HG03439 (cell line): Measurements from ENCODE around the gene EIF4EBP3.

Source experiments
- ATAC-seq: cut with Tn5 transposase; IDR thresholded peaks from one replicate; pipeline ENCODE4 v1.9.1; 2021; ENCODE audit warnings: mild to moderate bottlenecking, moderate library complexity; ENCODE audit not compliant: unreplicated experiment

Gene EIF4EBP3

GRCh38 chr5:140556438-140556837 is 9.0 kb downstream of the EIF4EBP3 start:
- ATAC-seq, result no peak

GRCh38 chr5:140557136-140557805 is 9.8 kb downstream of the EIF4EBP3 start, which contains the start of gene SRA1:
SRA1 (minus strand) TSS chr5:140557473; CDS start chr5:140557452, 21 bp downstream.
- peak; percentile 94 for ATAC-seq

DNA sequence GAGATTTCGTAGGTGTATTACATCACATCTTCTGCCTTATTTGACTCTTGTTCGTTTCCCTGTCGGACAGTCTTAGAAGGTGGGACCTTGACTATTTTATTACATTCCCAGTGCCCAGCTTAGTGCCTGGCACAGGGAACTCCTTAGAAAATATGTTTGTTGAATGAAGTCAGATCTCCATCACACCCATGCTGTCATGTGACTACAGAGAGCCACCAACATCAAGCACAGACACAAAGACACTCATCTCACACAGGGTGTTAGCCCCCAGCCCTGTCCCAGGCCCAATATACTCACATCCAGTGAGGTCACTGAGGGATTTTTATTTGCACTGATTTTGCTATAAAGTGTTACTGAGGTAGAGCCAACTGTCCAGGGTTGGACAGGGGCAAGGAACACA is 10.5 kb downstream of the EIF4EBP3 start:
- no peak for ATAC-seq

DNA sequence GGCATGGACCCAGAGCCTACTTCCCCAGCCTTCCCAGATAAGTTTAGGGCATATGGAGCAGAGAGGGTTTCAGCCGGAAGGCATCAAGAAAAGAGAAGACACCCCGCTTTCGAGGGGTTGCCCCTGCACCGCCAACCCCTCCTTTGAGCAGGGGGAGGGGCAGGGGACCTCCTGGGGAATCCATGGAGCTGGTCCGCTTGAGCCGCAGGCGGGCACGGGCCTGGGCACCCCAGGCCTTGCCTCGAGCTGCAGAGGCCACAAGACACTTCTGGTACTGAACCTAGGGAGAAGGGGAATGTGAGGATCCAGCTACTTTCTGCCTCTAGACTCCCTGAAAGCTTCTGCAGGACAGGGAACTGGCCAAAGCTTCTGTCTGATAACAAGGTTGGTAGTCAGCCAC is 11.1 kb downstream of the EIF4EBP3 start:
- no peak for ATAC-seq

GRCh38 chr5:140560227-140560626 is 12.8 kb downstream of the EIF4EBP3 start:
- ATAC-seq, result no peak

- ATAC-seq, result no peak
Measured at GRCh38 chr5:140561753-140562523, 14.5 kb downstream of the EIF4EBP3 start.

DNA sequence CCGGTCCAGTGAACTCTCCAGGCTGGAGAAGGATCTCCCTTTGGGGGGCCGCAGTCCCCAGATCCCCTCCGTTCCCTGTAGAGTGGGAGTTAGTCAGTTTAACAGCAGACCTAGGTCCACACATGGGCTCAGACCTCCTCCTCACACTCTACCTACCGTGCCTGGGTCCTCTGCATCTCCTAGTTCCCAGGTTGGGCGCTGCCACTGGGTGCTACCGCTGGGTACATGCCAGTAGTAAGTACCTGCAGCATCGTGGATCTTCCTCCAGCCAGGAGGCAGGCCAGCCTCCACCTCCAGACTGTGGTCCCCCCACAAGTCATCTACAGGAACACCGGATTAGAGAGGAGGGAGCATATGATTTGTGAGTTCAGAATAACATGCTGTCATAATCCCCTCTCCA is 16.1 kb downstream of the EIF4EBP3 start:
- no peak for ATAC-seq

DNA sequence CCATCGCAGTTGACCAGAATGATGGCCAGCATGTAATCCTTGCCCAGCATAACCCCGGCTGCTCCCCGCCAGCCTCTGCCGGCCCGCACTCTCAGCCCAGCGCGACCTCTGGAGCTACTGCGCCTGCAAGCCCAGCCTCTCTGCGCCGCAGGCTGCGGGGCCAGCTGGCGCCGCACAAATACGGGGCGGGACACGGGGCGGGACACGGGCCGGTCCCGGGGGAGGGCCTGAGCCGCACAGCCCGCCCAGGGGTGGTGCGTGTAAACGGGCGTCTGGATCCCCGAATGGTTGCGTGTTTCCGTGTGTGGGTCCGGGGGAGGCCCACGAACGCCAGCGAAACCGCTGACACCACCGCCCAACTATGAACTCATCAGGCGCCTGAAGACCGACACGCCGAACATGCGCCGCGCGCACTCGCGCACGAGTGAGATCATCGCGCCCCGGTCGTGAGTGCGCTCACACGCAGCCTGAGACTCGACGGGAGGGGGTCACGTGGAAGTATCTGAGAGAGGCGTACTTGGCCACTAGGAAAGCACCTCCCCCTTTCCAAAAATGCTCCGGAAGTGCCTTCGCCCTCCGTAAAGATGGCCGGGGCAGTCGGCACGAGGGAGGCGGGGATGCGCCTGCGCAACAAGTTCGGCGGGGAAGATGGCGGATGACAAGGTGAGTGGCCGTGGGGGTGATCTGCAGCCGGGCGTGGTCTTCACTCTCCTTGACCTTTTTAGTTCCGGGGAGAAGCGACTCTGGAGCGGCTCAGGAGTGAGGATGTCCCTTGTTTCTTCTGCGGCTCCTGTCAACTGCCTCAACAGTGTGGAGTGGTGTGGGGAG is 16.9 kb downstream of the EIF4EBP3 start, which contains the start of the genes APBB3 and SLC35A4:
APBB3 (minus strand) TSS at position 403 of the 828 bp plus-strand sequence; CDS start at position 50, 353 bp downstream.
SLC35A4 (plus strand) TSS at position 633 of the 828 bp plus-strand sequence. CDS start 2,342 bp downstream, outside the sequence.
- ATAC-seq, result peak; percentile 83

DNA sequence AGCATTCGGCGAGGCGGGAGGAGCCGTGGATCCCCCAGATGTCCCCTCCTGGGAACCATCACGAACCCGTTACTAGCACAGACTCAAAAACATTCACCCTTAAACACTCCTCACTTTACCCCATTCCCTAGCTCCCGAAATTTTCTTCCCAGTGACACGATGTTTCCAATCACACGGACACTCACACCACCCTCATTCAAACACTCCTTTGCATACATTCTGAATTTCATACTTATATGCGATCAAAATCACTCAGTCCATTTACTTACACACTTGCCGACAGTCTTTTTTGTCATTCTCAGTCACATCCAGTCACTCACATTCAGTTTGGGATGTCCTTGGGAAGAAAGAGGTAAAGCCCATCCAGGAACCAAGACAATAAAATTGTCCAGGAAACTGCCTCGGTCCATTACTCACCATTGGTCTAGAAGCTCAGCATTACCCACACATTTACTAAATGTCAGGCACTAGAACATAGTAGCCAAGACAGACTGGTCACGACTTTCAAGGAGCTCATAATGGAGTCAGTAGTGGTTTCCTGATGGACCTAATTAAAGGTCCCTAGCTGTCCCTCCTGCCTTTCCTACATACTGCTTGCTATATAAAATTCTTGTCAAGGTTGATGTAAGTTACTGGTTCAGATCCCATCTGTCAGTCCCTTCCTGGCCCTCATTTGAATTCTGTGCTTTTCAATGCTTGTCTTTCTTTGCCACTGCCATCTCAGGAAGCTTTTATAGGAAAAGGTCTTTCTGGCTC is 17.7 kb downstream of the EIF4EBP3 start:
- ATAC-seq, result no peak

DNA sequence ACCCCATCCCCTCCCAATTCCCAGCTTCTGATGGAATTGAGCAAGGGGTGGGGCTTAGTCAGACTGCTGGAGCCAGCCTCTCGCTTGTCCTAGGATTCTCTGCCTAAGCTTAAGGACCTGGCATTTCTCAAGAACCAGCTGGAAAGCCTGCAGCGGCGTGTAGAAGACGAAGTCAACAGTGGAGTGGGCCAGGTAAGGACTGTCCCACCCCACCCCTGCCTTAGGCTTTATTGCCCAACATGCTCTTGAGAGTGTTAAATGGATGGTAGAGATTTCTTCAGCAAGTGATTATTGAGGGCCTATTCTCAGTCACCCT is 18.3 kb downstream of the EIF4EBP3 start:
- no peak for ATAC-seq

- ATAC-seq, result no peak
Measured at GRCh38 chr5:140566665-140567064, 19.2 kb downstream of the EIF4EBP3 start.

GRCh38 chr5:140567136-140567818 is 19.8 kb downstream of the EIF4EBP3 start:
- no peak for ATAC-seq

DNA sequence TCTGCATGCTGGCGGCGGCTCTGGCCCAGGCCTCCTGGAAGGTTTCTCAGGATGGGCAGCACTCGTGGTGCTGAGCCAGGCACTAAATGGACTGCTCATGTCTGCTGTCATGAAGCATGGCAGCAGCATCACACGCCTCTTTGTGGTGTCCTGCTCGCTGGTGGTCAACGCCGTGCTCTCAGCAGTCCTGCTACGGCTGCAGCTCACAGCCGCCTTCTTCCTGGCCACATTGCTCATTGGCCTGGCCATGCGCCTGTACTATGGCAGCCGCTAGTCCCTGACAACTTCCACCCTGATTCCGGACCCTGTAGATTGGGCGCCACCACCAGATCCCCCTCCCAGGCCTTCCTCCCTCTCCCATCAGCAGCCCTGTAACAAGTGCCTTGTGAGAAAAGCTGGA is 20.4 kb downstream of the EIF4EBP3 start:
- no peak for ATAC-seq

DNA sequence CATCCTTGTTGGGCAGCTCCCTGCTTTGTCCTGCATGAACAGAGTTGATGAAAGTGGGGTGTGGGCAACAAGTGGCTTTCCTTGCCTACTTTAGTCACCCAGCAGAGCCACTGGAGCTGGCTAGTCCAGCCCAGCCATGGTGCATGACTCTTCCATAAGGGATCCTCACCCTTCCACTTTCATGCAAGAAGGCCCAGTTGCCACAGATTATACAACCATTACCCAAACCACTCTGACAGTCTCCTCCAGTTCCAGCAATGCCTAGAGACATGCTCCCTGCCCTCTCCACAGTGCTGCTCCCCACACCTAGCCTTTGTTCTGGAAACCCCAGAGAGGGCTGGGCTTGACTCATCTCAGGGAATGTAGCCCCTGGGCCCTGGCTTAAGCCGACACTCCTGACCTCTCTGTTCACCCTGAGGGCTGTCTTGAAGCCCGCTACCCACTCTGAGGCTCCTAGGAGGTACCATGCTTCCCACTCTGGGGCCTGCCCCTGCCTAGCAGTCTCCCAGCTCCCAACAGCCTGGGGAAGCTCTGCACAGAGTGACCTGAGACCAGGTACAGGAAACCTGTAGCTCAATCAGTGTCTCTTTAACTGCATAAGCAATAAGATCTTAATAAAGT is 21.1 kb downstream of the EIF4EBP3 start:
- ATAC-seq, result no peak

GRCh38 chr5:140569197-140569596 is 21.7 kb downstream of the EIF4EBP3 start:
- no peak for ATAC-seq

DNA sequence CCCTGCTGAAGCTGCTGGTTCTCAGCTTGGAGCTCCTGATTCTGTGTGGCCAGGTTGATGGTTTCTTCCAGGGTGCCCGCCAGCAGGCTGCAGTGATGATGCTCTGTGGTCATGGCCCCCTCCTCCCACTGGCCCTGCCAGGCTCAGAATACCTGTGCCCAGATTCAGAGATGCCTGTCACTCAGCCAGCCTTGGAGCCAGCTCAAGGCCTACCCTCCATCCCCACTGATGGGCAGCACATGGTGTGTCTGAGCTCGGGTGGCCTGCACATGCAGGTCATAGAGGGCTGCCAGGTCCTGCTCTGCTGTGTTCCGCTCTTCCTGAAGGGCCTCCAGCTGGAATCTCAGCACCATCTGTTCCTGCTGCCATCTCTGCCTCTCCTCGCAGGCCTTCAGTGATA is 22.6 kb downstream of the EIF4EBP3 start:
- no peak for ATAC-seq

DNA sequence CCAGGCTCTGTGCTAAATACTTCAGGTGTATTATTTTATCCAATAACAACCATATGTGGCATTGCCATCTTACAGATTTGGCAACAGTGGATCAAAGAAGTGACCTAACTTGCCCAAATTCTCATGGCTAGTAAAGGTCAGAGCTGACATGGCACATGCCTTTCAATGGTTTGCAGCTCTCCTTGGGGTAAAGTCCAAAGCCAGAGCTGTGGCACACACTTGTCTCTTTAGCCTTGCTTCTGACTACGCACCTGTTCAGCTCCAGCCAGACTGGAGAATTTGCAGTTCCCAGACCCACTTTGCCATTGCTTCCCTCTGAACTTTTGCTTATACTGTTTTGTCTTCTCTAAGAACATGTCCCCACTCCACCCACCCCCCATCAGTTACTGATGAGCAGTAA is 23.0 kb downstream of the EIF4EBP3 start:
- ATAC-seq, result no peak

- no peak for ATAC-seq
Measured at GRCh38 chr5:140571105-140571504, 23.6 kb downstream of the EIF4EBP3 start.

DNA sequence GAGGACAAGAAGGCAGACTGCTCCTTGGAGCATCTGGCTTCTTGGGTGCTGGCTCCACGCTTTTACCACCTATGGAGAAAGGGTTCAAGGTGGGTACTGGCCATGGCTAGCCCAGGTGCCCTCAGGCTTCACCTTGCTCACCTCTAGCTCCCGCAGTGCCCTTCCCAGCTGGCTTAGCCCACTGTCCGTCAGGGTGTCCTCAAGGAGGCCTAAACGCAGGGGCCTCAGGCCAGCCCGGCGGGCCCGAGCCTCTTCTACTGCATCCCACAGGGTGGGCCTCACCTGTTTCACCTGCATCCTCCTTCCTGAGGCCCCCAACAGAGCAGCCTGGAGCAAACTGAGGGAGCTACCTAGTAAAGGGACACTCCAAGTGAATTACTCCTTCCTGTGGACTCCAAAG is 26.2 kb downstream of the EIF4EBP3 start:
- ATAC-seq, result no peak

GRCh38 chr5:140574165-140574564 is 26.7 kb downstream of the EIF4EBP3 start:
- no peak for ATAC-seq
